HepG2 (cell line): Measurements from ENCODE around the gene ZNF444. TPM values are rescaled to one million over a fixed set of nuclear protein-coding genes. Genes with fewer than 3 reads are reported as not detected.

Source experiments
- CBX1 ChIP-seq: IDR thresholded peaks from one replicate; pipeline ENCODE4 v1.6.1; 2016; ENCODE audit warnings: antibody characterized with exemption, low read depth
- DR1 ChIP-seq: sonication (generic); formaldehyde crosslinking; IDR thresholded peaks from 2 replicates; pipeline ENCODE4 v1.8.0; 2021; ENCODE audit warnings: mild to moderate bottlenecking, missing genetic modification reagents, inconsistent platforms
- KLF15 ChIP-seq: sonication (generic); formaldehyde crosslinking; IDR thresholded peaks from 2 replicates; pipeline ENCODE4 v1.8.1; 2023; ENCODE audit warnings: borderline replicate concordance, mild to moderate bottlenecking, inconsistent platforms, missing genetic modification reagents, mixed read lengths
- NCOA2 ChIP-seq: sonication (generic); formaldehyde crosslinking; IDR thresholded peaks from 2 replicates; pipeline ENCODE4 v1.8.0; 2022; ENCODE audit warnings: inconsistent platforms
- NCOA5 ChIP-seq: sonication (generic); formaldehyde crosslinking; IDR thresholded peaks from 2 replicates; pipeline ENCODE4 v1.4.0; 2020; ENCODE audit warnings: missing genetic modification reagents
- NFE2L1 ChIP-seq: sonication (generic); formaldehyde crosslinking; IDR thresholded peaks from 2 replicates; pipeline ENCODE4 v1.4.0; 2020; ENCODE audit warnings: missing genetic modification reagents, mild to moderate bottlenecking, borderline replicate concordance
- NFIB ChIP-seq: sonication (generic); formaldehyde crosslinking; IDR thresholded peaks from 2 replicates; pipeline ENCODE4 v1.9.0; 2021; ENCODE audit warnings: missing genetic modification reagents, mild to moderate bottlenecking, borderline replicate concordance
- PLRG1 ChIP-seq: fragments of 450-650 bp; conservative IDR thresholded peaks from 2 replicates; pipeline ENCODE4 v1.6.1; 2016
- PTBP1 ChIP-seq: fragments of 200-400 bp; formaldehyde crosslinking; IDR thresholded peaks from 2 replicates; pipeline ENCODE4 v1.6.1; 2018; ENCODE audit warnings: low read length, low read depth; ENCODE audit not compliant: poor library complexity, severe bottlenecking
- SALL1 ChIP-seq: sonication (generic); formaldehyde crosslinking; IDR thresholded peaks from 2 replicates; pipeline ENCODE4 v1.8.0; 2022; ENCODE audit warnings: mild to moderate bottlenecking, missing genetic modification reagents
- SMAD1 ChIP-seq: sonication (generic); formaldehyde crosslinking; IDR thresholded peaks from 2 replicates; pipeline ENCODE4 v1.4.0; 2020; ENCODE audit warnings: missing genetic modification reagents, low read depth, mild to moderate bottlenecking, borderline replicate concordance
- TP53 ChIP-seq: sonication (generic); formaldehyde crosslinking; conservative IDR thresholded peaks from 2 replicates; pipeline ENCODE4 v1.4.0; 2020; ENCODE audit warnings: missing genetic modification reagents
- ZBTB8A ChIP-seq: sonication (generic); formaldehyde crosslinking; IDR thresholded peaks from 2 replicates; pipeline ENCODE4 v1.4.0; 2020; ENCODE audit warnings: mild to moderate bottlenecking, low read depth, missing genetic modification reagents, borderline replicate concordance
- ZFP1 ChIP-seq: IDR thresholded peaks from 2 replicates; pipeline ENCODE4 v1.6.1; 2016
- ZFY ChIP-seq: sonication (generic); formaldehyde crosslinking; IDR thresholded peaks from 2 replicates; pipeline ENCODE4 v1.4.0; 2020; ENCODE audit warnings: missing genetic modification reagents
- ZNF10 ChIP-seq: sonication (generic); formaldehyde crosslinking; IDR thresholded peaks from 2 replicates; pipeline ENCODE4 v1.4.0; 2020; ENCODE audit warnings: mild to moderate bottlenecking, low read depth, missing genetic modification reagents, borderline replicate concordance
- ZNF124 ChIP-seq: sonication (generic); formaldehyde crosslinking; IDR thresholded peaks from 2 replicates; pipeline ENCODE4 v1.4.0; 2020; ENCODE audit warnings: missing genetic modification reagents
- ZNF367 ChIP-seq: sonication (generic); formaldehyde crosslinking; IDR thresholded peaks from 2 replicates; pipeline ENCODE4 v1.4.0; 2020; ENCODE audit warnings: missing genetic modification reagents, borderline replicate concordance
- ZNF414 ChIP-seq: sonication (generic); formaldehyde crosslinking; IDR thresholded peaks from 2 replicates; pipeline ENCODE4 v1.5.0; 2020; ENCODE audit warnings: missing genetic modification reagents
- ZNF580 ChIP-seq: IDR thresholded peaks from 2 replicates; pipeline ENCODE4 v1.6.1; 2016; ENCODE audit warnings: low read depth, borderline replicate concordance
- ZNF646 ChIP-seq: sonication (generic); formaldehyde crosslinking; IDR thresholded peaks from 2 replicates; pipeline ENCODE4 v1.9.0; 2021; ENCODE audit warnings: mild to moderate bottlenecking, missing genetic modification reagents
- ZNF674 ChIP-seq: sonication (generic); formaldehyde crosslinking; IDR thresholded peaks from 2 replicates; pipeline ENCODE4 v1.5.0; 2020; ENCODE audit warnings: low read depth, mild to moderate bottlenecking, missing genetic modification reagents
- polyA plus RNA-seq, 8 experiments: library from polyadenylated mRNA; depleted of rRNA in 3 of 8; stranded (reverse) in 7 of 8; unstranded in 1 of 8; fragments of >200 nt; fragmentation: Illumina TruSeq in 4 of 8; extraction: Trizol in 4 of 8; gene quantifications; 2 replicates each; pipeline versions ENCODE4 v1.2.1 to v1.2.3, GENCODE V29; 2011 to 2016; ENCODE audit warnings: low read depth in 4 of 8, missing spikeins in 1 of 8, mixed read lengths in 1 of 8; ENCODE audit not compliant: insufficient read depth in 1 of 8
- total RNA-seq, 5 experiments: library from RNA; depleted of rRNA; stranded (reverse); fragments of >200 nt; fragmentation: Illumina TruSeq; extraction: Trizol; gene quantifications; 2 replicates each; pipeline ENCODE4 v1.2.3, GENCODE V29; 2016; ENCODE audit warnings: low read depth in 1 of 5

Gene ZNF444
- total and polyA plus RNA-seq, 2 of the 13 experiments (the other 11 are each of a cell fraction or from before 2014, with no cell fraction given) = 27.4 to 30.3 TPM

GRCh38 chr19:56118666-56119581 is 22.2 kb upstream of the ZNF444 start (continued):
- TF ChIP-seq DR1 (CRISPR knock-in tag) (no peak), KLF15 (CRISPR knock-in tag) (no peak), ZNF674 (CRISPR knock-in tag) (no peak), ZNF646 (CRISPR knock-in tag) (no peak), ZNF367 (CRISPR knock-in tag) (no peak), ZNF414 (CRISPR knock-in tag) (no peak), ZBTB8A (no peak), SMAD1 (CRISPR knock-in tag) (no peak), ZFY (0 out of 2 replicates have a peak, but pooled peaks have one; percentile 3), PLRG1 (no peak), TP53 (CRISPR knock-in tag) (no peak), SALL1 (CRISPR knock-in tag) (peak; percentile 11; the same call in 1 of the 2 replicates), ZNF580 (CRISPR knock-in tag) (0 out of 2 replicates have a peak, but pooled peaks have one; percentile 41), CBX1 (no peak), NFIB (CRISPR knock-in tag) (no peak), ZFP1 (CRISPR knock-in tag) (no peak), PTBP1 (no peak), NCOA5 (CRISPR knock-in tag) (no peak), NCOA2 (CRISPR knock-in tag) (peak; percentile 17; the same call in 1 of the 2 replicates), ZNF124 (no peak), ZNF10 (no peak), NFE2L1 (CRISPR knock-in tag) (no peak)
